OCI-LY3 (cell line): ENCODE data around the gene COMT.

Source experiments
- CTCF ChIP-seq: fragments of 200-600, 300-600 bp; sonication (generic); IDR thresholded peaks from 2 replicates; pipeline ENCODE4 v1.5.1; 2014; ENCODE audit warnings: antibody characterized with exemption, low read length, low read depth
- EZH2phosphoT487 ChIP-seq: fragments of 200-600 bp; shearing (Covaris generic); IDR thresholded peaks from 2 replicates; pipeline ENCODE4 v1.6.1; 2018; ENCODE audit warnings: antibody characterized with exemption, mixed run types, low read depth

- TF ChIP-seq CTCF (no peak), EZH2phosphoT487 (no peak)
Measured at GRCh38 chr22:19961201-19961580, 19.6 kb downstream of the COMT start.
